ENCODE data around the gene CFDP1.

DNA sequence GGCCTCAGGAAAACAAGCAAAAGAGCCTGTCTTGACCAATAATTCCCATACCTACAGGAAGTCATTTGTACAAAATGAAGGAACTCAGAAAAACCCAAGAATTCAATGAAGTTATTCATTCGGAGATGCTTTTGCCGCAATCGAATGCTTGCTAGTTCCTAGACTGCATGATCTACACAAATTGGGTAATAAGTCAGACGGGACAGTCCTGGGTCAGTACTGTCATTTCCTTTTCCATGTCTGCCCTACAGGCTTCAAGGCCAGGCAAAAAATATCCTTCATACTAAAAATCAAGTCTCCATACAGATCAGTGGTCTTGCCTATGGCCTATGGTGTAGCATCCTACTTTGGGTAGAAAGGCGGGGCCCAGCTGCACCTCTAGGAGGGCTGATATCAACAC, 71.4 kb downstream of the CFDP1 start:
- TF ChIP-seq, protein P1, sequence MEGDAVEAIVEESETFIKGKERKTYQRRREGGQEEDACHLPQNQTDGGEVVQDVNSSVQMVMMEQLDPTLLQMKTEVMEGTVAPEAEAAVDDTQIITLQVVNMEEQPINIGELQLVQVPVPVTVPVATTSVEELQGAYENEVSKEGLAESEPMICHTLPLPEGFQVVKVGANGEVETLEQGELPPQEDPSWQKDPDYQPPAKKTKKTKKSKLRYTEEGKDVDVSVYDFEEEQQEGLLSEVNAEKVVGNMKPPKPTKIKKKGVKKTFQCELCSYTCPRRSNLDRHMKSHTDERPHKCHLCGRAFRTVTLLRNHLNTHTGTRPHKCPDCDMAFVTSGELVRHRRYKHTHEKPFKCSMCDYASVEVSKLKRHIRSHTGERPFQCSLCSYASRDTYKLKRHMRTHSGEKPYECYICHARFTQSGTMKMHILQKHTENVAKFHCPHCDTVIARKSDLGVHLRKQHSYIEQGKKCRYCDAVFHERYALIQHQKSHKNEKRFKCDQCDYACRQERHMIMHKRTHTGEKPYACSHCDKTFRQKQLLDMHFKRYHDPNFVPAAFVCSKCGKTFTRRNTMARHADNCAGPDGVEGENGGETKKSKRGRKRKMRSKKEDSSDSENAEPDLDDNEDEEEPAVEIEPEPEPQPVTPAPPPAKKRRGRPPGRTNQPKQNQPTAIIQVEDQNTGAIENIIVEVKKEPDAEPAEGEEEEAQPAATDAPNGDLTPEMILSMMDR (IDR thresholded peaks at IDR 0.05; ENCODE audit: low read depth, low read length, poor library complexity, severe bottlenecking): no peak
- no peak for TF ChIP-seq EZH2phosphoT487 (IDR thresholded peaks at IDR 0.05; ENCODE audit: borderline replicate concordance, low read length)

All from DOHH2 (cell line).